Femur (tissue), 1 donor: ENCODE measurements around the gene TRNP1.
"Not testable (repeated sequence)": the region's sequence is repeated elsewhere in the genome, so short reads cannot be mapped to it uniquely, and the experiment has no call there.

Source experiments
- DNase-seq: peaks from one replicate; pipeline ENCODE4 v3.0.0-alpha.2; 2017

TRNP1 gene

DNA sequence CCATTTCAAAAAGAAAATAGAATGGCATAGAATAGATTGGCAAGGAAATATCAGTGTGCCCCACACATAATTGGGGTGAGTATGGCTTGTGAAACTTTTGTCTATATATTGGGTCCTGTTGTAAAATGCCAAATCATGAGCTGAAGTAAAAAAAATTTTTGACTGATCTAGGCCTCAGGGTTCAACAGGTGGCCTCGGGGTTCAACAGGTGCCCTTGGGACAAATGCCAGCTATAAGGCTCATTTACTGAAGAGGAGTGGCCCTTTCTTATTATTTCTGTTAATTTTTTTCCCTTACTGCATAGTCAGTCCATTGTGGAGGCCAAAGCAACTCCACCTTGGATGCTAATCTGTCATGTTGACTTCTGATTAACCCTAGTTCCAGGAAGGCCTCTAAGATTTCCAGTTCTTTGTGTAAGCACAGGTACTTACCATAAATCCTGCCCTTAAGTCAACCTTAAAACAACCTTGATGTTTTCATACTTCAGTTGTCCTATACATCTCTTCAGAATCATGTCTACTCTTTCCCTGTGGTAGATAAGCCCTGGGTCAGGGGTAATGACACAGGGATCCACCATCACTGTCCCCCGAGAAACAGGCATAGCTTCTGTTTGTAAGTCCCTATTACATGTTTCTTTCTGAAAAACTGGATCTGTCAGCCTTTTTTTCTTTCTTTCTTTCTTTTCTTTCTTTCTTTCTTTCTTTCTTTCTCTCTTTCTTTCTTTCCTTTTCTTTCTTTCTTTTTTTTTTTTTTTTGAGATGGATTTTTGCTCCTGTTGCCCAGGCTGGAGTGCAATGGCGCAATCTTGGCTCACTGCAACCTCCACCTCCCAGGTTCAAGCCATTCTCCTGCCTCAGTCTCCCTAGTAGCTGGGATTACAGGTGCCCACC, 16.6 kb upstream of the TRNP1 start:
- DNase-seq: no peak

DNA sequence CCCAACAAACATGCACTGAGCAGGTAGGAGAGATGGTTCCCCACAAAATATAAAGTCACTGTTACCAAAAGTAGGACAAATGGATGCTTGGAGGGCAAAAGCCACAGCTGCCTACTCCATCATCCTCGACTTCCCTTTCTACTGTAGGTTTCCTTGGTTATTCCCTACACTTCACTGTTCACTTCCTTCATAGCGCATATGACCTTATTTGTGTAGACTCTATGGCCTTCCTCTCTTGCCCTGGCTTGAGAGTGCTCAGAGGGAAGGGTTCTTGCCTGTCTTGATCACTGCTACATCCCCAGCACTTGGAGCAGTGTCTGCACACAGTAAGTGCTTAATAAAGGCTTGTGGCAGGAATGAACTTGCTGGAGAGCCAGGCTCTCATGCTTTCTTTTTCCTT, 14.6 kb upstream of the TRNP1 start:
- DNase-seq: no peak

DNA sequence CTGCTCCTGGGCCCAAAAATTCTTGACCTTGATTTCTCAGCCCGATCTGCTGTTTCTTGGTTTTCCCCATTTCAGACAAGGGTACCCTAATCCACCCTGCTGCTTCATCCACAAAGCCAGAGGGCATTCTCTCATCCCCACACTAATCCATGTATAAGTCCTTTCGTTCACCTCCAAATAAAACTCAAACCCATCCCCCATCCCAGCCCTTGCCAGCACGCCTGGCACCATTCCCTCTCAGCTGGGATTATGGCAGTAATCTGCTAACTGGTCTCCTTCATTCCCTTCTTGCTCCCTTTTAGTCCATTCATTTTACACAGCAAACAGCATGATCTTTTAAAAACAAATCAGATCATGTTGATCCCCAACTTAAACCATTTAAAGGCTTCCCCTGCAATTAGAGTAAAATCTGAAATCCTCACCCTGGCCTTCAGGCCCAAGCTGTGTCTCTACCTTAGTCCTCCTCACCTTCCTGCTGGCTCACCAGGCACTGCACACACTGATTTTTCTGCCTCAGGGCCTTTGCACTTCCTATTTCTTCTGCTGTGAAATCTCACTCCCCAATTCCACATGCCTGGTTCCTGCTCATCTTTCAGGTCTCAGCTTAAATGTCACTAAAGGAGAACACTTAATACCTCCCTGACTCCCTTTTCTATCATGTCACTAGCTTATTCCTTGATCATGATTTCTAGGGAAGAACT, 12.2 kb upstream of the TRNP1 start:
- no peak for DNase-seq

DNA sequence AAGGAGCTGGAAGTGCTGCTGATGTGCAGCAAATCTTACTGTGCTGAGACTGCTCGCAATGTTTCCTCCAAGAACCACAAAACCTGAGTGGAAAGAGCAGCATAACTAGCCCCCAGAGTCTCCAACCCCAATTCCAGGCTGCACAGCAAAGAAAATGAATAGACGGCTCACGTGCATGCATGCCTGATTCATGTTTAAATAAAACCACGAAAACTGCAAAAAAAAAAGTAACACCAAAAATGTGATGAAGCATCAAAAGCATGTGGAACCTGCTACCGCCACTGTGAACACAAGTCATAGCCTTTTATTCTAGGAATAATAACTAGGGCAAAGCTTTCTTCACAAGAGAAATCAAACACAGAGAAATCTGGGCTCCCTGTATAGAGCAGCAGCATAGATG, 9.6 kb upstream of the TRNP1 start:
- DNase-seq: no peak

DNA sequence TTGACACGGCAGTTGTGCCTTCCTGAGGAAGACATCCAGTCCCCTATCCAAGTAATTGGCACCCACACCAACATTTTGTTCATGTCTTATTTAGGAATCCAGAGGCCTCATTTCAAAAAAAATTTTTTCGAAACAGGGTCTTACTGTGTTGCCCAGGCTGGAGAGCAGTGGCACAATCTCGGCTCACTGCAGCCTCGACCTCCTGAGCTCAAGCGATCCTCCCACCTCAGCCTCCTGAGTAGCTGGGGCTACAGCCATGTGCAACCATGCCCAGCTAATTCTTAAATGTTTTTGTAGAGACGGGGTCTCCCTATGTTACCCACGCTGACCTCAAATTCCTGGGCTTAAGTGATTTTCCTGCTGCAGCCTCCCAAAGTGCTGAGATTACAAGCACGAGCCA, 9.2 kb upstream of the TRNP1 start:
- no peak for DNase-seq

DNA sequence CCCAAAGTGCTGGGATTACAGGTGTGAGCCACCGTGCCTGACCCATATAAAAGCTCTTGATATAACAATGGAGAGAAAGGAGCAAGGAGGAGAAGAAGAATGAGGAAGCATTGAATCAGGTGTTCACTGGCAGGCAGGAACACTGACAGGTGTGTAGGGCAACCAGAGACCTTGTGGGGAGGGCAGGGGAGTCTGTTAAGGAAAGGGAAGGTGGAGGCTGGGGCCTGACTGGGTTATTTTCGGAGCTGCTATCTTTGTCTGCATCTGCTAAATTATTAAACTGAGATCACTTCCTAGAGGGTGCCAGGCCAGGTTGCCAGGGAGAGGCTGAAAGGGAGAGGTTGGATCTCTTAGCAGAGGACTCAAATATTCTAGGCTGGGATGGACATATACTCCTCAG, 6.8 kb upstream of the TRNP1 start:
- no peak for DNase-seq

DNA sequence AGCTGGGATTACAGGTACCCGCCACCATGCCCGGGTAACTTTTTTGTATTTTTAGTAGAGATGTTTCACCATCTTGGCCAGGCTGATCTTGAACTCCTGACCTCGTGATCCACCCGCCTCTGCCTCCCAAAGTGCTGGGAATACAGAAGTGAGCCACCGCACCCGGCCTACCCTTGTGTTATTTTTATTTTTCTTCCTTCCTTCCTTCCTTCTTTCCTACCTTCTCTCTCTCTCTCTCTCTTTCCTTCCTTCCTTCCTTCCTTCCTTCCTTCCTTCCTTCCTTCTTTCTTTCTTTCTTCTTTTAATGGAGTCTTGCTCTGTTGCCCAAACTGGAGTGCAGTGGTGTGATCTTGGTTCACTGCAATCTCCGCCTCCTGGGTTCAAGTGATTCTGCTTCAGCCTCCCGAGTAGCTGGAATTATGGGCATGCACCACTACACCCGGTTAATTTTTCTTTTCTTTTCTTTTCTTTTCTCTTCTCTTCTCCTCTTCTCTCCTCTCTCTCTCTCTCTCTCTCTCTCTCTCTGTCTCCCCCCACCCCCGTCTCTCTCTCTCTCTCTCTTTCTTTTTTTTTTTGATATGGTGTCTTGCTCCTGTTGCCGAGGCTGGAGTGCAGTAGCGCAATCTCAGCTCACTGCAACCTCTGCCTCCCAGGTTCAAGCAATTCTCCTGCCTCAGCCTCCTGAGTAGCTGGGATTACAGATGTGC, 3.9 kb upstream of the TRNP1 start:
- DNase-seq: not testable (repeated sequence)

DNA sequence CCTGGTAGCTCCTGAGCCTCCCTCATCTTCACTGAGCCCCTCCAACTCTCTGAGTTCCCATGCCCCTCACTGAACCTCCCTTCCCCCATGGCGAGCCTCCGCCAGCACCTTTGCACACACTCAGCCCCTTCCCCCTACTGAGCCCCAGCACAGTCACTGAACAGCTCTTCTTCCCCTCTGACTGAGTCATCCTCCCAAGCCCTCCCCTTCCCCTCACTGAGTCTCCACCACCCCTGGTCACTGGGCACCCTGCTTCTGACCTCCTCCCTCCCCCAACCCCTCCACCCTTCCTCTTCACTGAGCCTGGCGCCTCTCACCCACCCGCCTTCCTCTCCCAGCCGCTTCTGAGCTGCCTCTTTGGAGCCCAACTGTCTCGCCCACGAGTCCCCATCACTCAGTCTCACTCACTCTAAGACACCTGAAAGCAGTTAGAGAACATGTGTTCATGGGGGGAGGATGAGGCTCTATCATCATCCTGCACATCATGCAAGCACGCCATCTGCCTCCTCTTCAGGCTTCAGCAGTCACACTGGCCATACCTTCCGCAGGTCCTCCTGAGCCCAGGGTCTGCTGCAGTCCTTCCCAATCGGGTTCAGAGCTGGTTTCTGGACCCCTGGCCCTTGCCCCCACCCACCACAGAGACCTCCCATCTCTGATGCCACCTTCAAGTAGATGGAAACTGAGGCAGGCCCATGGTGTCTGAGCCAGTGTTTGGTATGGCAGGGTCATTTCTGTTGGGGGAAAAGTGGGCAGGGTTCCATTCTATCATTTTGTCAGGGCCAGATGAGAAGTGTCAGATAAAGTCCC, 2.0 kb upstream of the TRNP1 start:
- DNase-seq: no peak

DNA sequence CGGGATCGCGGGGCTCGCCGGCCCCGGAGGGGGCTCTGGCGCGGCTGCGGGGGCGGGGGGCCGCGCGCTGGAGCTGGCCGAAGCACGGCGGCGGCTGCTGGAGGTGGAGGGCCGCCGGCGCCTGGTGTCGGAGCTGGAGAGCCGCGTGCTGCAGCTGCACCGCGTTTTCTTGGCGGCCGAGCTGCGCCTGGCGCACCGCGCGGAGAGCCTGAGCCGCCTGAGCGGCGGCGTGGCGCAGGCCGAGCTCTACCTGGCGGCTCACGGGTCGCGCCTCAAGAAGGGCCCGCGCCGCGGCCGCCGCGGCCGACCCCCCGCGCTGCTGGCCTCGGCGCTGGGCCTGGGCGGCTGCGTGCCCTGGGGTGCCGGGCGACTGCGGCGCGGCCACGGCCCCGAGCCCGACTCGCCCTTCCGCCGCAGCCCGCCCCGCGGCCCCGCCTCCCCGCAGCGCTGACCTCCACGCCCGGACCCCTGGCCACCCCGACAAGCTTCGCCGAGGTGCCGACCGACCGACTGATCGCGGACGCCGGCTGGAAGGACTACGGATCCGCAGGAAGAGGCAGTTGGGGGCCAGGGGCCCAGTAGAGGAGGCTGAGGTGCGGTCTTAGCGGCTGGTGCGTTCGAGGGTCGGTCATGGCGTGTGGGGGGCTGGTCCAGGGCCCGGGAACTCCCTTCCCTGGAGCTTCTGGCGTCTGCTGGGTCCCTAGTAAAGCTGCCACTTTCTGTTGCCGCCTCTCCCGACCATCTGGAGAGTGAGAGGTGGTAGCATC, 711 bp downstream of the TRNP1 start:
- DNase-seq: no peak

DNA sequence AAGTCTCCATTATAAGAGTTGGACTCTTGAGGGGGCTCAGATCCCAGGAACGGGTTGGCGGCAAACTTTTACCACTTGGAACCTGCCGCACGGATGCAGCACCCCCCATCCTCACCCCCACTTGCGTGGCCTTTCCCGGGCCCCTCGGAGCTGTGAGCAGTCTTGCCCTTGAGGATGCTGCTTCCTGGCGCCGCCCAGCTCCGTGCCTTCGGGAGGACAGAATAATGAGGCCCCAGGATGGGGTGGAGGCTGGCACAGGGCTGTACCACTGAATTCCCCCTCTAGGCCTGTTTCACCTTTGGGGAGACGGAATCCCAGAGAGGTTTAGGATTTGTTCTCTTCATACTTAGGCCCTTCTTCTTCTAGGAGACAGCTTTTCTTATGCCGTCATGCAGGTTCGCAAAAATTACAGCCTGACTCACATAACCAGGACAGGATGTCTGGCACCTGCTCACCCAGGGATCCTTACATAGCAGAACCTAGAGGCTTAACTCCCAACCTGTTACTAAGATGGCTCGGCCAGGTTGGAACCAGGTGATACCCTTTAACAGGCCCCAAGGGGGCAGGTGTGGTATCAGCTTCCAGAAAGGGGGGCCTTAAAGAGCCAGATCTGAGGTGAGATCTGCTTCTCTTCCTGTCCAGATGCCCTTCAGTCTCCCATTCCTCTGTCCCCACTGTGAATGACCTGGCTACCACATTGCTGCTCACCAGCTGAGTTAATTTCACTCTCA, 1.5 kb downstream of the TRNP1 start:
- no peak for DNase-seq

DNA sequence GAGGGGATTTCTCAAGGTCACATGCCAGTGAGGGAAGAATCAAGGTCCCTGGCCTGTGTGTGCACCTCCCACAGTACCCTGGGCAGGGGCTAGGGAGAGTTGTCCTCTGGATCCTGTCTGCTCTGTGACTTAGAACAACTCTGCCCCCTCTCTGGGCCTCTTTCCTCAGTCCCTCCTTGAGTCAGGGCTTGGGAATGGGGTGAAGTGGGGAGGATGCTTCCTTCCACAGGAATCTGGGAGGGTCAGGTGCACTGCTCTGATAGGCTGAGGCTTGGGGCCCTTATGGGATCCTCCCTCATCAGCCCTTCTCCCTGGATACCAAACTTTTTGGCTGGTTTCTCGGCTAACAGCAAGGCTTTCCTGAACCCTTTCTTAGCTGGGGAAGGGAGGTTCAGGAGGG, 2.5 kb downstream of the TRNP1 start:
- DNase-seq: no peak

DNA sequence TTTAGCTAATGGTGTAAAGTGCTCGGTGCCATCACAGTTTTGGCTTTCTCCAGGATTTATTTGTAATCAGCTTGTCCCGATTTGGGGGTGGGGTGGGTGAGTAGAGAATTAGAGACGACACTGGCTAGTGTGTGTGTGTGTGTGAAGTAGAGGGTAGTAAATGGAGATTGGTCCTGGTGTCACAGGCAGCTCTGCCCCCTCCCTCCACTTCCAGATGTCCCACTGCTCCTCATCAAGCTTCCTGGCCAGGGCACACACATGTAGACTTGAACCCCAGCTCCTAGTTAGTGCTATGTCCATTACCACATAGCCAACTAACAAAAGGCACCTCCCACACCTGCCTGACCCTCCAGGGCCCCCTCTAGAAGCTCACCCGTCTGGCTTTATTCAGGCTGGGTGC, 3.2 kb downstream of the TRNP1 start:
- no peak for DNase-seq

DNA sequence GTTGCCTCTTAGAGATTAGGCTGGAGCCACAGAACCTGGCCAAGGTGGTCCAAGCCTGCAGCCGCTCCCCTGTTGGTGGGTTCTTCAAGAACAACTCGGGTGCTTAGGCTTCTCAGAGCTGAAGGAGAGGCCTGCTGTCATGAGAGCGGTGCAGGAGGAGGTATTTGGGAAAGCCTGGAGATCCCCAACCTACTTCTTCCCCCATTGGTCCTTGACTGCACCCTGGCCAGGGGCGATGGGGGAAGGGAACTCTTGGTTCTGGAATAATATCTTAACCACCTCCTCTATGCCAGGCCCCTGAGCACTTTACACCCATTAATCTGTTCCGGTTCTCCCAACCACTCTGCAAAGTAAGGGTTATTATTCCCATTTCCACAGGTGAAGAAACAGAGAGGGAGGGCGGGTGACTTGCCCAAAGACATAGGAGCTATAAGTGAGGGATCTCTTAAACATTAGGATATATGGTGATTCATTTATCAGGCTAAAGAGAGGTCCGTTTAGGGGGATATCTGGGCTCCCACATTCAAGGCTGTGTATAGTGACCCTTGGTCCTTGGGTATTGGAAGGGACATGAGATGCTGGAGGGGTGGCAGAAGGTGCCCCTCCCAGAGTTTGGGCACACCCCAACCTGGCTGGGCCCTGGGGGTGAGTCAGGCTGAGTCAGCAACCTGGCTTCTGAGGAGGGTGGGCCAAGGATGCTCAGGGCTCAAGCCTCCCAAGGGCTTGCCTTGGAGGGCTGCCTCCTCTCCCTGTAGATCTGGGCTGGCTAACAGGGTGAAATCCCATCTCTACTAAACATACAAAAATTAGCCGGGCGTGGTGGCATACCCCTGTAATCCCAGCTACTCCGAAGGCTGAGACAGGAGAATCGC, 5.2 kb downstream of the TRNP1 start:
- no peak for DNase-seq

DNA sequence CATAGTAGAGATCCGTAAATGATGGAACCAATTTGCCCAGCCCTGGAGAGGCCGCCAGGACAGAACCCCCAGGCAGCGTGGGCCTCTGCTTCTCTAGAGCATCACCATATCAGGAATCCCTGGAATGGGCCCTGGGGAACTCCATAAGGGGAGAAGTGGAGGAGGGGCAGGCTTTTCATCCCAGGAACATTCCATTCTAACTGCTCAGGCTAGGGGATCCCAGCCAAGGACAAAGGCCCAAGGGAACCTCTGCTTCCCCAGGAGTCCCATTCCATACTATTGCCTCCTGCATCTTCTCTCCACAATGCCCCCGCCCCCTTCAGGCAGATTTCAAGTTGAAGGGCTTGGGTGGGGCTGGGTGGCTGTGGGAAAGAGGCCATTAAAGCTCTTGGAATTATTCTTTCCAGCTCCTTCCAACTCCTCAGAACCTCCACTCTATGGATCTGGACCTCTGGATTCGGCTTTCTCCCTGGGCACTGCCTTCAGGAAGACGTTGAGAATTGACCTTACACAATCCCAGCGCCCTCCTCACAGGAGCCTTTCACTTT, 6.0 kb downstream of the TRNP1 start:
- DNase-seq: peak; percentile 55

DNA sequence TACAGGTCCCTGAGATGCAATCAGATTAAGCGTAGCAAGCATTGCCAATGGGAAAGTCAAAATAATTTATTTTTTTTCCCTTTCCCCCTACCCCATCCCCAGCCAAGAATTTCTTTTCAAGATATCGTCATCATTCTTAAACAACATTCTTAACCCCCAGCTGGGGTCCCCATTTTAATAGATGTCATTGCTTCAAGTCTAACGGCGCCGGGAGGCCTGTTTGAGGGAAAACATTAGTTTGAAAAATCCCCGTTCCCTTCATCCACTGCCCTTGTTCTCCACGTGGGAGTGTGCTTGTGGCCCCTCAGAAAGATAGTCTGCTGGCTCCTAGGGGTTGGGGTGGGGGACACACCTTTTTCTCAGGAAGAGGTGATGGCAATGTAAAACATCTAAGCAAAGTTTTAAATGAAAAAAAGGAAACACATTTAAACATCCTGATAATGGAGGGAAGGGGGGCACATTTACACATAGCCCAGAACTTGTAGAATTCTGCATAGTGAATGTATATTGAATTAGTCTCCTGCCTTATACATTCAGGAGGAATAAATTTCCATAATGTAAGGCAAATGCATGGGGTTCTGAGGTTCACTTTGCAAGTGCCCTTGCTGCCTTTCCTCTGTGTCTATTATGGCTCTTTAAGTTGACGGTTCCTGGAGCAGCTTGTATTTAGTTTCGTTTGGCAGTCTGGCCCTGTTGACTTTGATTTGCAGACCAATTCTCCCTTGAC, 6.8 kb downstream of the TRNP1 start:
- DNase-seq: no peak

DNA sequence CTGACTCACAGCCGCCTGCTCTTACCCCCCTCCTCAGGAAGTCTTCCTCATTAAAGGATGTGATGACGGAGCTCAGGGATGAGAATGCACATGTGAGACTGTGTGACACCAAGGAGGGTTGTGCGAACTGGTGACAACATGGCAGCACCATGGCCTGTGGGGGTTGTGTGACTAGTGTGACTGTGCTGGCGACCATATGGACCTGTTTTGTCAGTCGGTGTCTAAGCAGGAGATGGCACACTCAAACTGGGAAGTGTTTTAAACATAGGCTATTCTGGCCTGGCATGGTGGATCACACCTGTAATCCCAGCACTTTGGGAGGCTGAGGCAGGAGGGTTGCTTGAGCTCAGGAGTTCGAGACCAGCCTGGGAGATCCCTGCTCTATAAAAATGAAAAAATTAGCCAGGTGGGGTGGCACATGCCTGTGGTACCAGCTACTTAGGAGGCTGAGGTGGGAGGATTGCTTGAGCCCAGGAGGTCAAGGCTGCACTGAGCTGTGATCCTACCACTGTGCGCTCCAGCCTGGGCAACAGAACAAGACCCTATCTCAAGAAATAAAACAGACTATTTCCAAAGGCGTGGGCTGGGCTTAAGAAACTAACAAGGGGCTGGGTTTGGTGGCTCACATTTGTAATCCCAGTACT, 7.4 kb downstream of the TRNP1 start:
- no peak for DNase-seq

DNA sequence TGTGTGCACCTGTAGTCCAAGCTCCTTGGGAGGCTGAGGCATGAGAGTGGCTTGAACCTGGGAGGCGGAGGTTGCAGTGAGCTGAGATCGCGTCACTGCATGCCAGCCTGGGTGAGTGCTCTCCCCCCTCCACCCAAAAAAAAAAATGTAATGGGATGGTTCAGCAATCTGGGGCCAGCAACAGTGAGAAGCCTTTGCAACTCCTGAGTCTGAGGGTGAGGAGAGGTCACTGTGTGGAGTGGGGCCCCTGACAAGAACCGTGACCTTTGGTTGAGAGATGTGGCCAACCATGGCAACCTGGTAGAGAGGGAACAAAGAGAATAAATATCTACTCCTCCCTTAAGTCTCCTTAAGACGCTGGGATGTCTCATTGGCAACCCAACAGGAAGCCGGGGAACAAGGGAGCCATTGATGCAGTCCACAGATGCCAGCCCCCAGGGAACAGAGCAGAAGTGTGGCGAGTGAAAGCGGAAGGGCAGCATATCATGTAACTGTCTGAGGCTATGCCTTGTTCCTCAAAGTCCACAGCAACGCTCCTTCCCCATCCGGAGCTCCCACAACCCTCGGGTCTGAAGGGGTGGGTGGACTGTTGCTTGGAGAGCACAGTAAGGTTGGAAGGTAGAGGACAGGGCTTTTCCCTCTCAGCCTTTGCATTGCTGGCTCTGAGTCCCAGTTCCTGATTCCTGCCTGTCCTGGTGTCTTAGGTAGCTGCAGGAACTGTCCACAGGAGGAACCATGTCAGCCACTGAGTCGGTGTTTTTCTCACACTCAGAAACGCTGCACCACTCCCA, 8.3 kb downstream of the TRNP1 start:
- DNase-seq: peak; percentile 82
